GM23248 (cell line): ENCODE data around the gene ROM1. TPM values are rescaled to one million over a fixed set of nuclear protein-coding genes. Genes with fewer than 3 reads are reported as not detected.

Experiments used
- DNase-seq: peaks from one replicate; pipeline ENCODE4 v3.0.0-alpha.2; 2015
- H2AFZ ChIP-seq: fragments of 200-600 bp; sonication (generic); 2 replicates; pipeline ENCODE4 v1.6.1; 2016; ENCODE audit warnings: antibody characterized with exemption
- H3F3A ChIP-seq: fragments of 200-600 bp; sonication (generic); 2 replicates; pipeline ENCODE4 v1.6.1; 2016; ENCODE audit warnings: mild to moderate bottlenecking, antibody characterized with exemption, mixed run types; ENCODE audit not compliant: insufficient read depth
- H3K27ac ChIP-seq: fragments of 200-600 bp; sonication (generic); 2 replicates; pipeline ENCODE4 v1.5.1; 2016; ENCODE audit warnings: mild to moderate bottlenecking
- H3K27me3 ChIP-seq: fragments of 200-600 bp; sonication (generic); replicated peaks from 2 replicates; pipeline ENCODE4 v1.6.1; 2016; ENCODE audit warnings: mild to moderate bottlenecking; ENCODE audit not compliant: insufficient read depth
- H3K36me3 ChIP-seq: fragments of 200-600 bp; sonication (generic); 2 replicates; pipeline ENCODE4 v1.6.1; 2016; ENCODE audit warnings: low read depth, mild to moderate bottlenecking
- H3K4me1 ChIP-seq: fragments of 200-600 bp; sonication (generic); 2 replicates; pipeline ENCODE4 v1.6.1; 2016; ENCODE audit warnings: mild to moderate bottlenecking; ENCODE audit not compliant: insufficient read depth
- H3K4me2 ChIP-seq: fragments of 200-600 bp; sonication (generic); one replicate; pipeline ENCODE4 v1.6.1; 2016; ENCODE audit warnings: mild to moderate bottlenecking; ENCODE audit not compliant: unreplicated experiment
- H3K4me3 ChIP-seq: fragments of 200-600 bp; sonication (generic); 2 replicates; pipeline ENCODE4 v1.5.1; 2016; ENCODE audit warnings: mild to moderate bottlenecking
- H3K79me2 ChIP-seq: fragments of 200-600 bp; sonication (generic); 2 replicates; pipeline ENCODE4 v1.6.1; 2016; ENCODE audit warnings: mild to moderate bottlenecking; ENCODE audit not compliant: insufficient read depth
- H3K9ac ChIP-seq: fragments of 200-600 bp; sonication (generic); 2 replicates; pipeline ENCODE4 v1.6.1; 2016; ENCODE audit warnings: mild to moderate bottlenecking
- H3K9me2 ChIP-seq: fragments of 200-600 bp; sonication (generic); 2 replicates; pipeline ENCODE4 v1.6.1; 2016; ENCODE audit warnings: mixed run types, mild to moderate bottlenecking, moderate library complexity; ENCODE audit not compliant: insufficient read depth
- H3K9me3 ChIP-seq: fragments of 200-600 bp; sonication (generic); one replicate; pipeline ENCODE4 v1.6.1; 2017; ENCODE audit warnings: low read depth
- H4K20me1 ChIP-seq: fragments of 200-600 bp; sonication (generic); 2 replicates; pipeline ENCODE4 v1.6.0; 2016; ENCODE audit not compliant: insufficient read depth
- EZH2 ChIP-seq: fragments of 200-600 bp; sonication (generic); IDR thresholded peaks from 2 replicates; pipeline ENCODE4 v1.6.1; 2018; ENCODE audit warnings: antibody characterized with exemption, mild to moderate bottlenecking; ENCODE audit not compliant: insufficient read depth, poor library complexity, severe bottlenecking
- EZH2phosphoT487 ChIP-seq: fragments of 200-600 bp; sonication (generic); IDR thresholded peaks from 2 replicates; pipeline ENCODE4 v1.6.1; 2018; ENCODE audit warnings: antibody characterized with exemption, moderate library complexity, mild to moderate bottlenecking, low read depth; ENCODE audit not compliant: insufficient read depth
- WGBS, 2 experiments: methylation state at CpG; one replicate each; pipeline ENCODE4 v1.1.6; 2015 to 2017; ENCODE audit warnings: low lambda C conversion rate in 2 of 2, low coverage in 1 of 2; ENCODE audit errors: missing lambda C conversion rate in 2 of 2; 5-methylcytosine and 5-hydroxymethylcytosine counted together
- in situ Hi-C: fragments of 300-500 bp; cut with MboI; formaldehyde crosslinking; loops from 2 replicates; pipeline ENCODE4 v1.15.0; 2020
- polyA plus RNA-seq: library from polyadenylated mRNA; unstranded; fragments of >200 nt; fragmentation: Nextera tagmentation; extraction: Ambion mirVana; gene quantifications from 2 replicates; pipeline ENCODE4 v1.2.1, GENCODE V29; 2016
- total RNA-seq: library from RNA; depleted of rRNA; stranded (reverse); fragments of >200 nt; shearing (Covaris generic); gene quantifications from 2 replicates; pipeline ENCODE4 v1.2.3, GENCODE V29; 2014

The ROM1 gene
- total and polyA plus RNA-seq, 2 experiments from 2014 or later, result 5.4 to 6.5 TPM

- Histone ChIP-seq H3K9me3 (no peaks in the 10 kb centered on the region), H3K9me2 (no peaks in the 10 kb centered on the region), H3K27ac (peak within 1 kb of the TSS; percentile 99), H4K20me1 (no peaks in the 10 kb centered on the region), H2AFZ (peak within 1 kb of the TSS; percentile 86), H3K79me2 (peaks cover 81% of the 10 kb centered on the region), H3K9ac (peak within 1 kb of the TSS; percentile 99), H3K36me3 (peaks cover 34% of the 10 kb centered on the region), H3K4me1 (peaks cover 22% of the 10 kb centered on the region), H3F3A (peaks cover 22% of the 10 kb centered on the region), H3K27me3 (no peaks in the 10 kb centered on the region), H3K4me2 (peak within 1 kb of the TSS; percentile 95), H3K4me3 (peak within 1 kb of the TSS; percentile 94)
- DNase-seq, result peak; percentile 100
- 0 to 1% methylated on average over 44 to 46 of the region's 46 CpGs for WGBS, 2 experiments
- TF ChIP-seq EZH2phosphoT487 (no peak), EZH2 (no peak)
- in situ Hi-C loops, result no loop called here
These were observed 39.3 kb upstream of the ROM1 start, which contains the start of gene EEF1G for GRCh38 chr11:62573592-62574362. Gene EEF1G, minus strand, starts transcription at chr11:62573891. Its CDS starts 49 bp downstream, at chr11:62573842.

GRCh38 chr11:62574363-62575071 lies 38.5 kb upstream of the ROM1 start:
- peak overlapping the region; percentile 99 for H3K27ac ChIP-seq
- peak overlapping the region; percentile 95 for H3K4me2 ChIP-seq
- H2AFZ ChIP-seq, result peak overlapping the region; percentile 65
- H3K9me2 ChIP-seq, result no peaks in the 10 kb centered on the region
- no peaks in the 10 kb centered on the region for H3K27me3 ChIP-seq
- H4K20me1 ChIP-seq, result no peaks in the 10 kb centered on the region
- H3K36me3 ChIP-seq, result peaks cover 27% of the 10 kb centered on the region
- no peaks in the 10 kb centered on the region for H3K9me3 ChIP-seq
- WGBS, 2 experiments, result 1% methylated on average over 33 of the region's 33 CpGs
- peaks cover 74% of the 10 kb centered on the region for H3K79me2 ChIP-seq
- DNase-seq, result peak; percentile 72
- peak overlapping the region; percentile 99 for H3K9ac ChIP-seq
- in situ Hi-C loops, result no loop called here
- TF ChIP-seq EZH2 (no peak), EZH2phosphoT487 (no peak)
- H3F3A ChIP-seq, result peaks cover 26% of the 10 kb centered on the region
- H3K4me1 ChIP-seq, result peaks cover 22% of the 10 kb centered on the region
- H3K4me3 ChIP-seq, result peak overlapping the region; percentile 80

GRCh38 chr11:62575156-62575555 lies 37.9 kb upstream of the ROM1 start:
- Histone ChIP-seq H3K9me2 (no peaks in the 10 kb centered on the region), H3K9me3 (no peaks in the 10 kb centered on the region), H3K9ac (peak overlapping the region; percentile 99), H3F3A (peaks cover 21% of the 10 kb centered on the region), H3K36me3 (peaks cover 25% of the 10 kb centered on the region), H3K27ac (peak overlapping the region; percentile 99), H3K79me2 (peaks cover 67% of the 10 kb centered on the region), H3K27me3 (no peaks in the 10 kb centered on the region), H3K4me1 (peaks cover 22% of the 10 kb centered on the region), H3K4me3 (peak overlapping the region; percentile 80), H3K4me2 (peak overlapping the region; percentile 95), H4K20me1 (no peaks in the 10 kb centered on the region), H2AFZ (peak overlapping the region; percentile 65)
- in situ Hi-C loops, result no loop called here
- 6 to 12% methylated on average over 17 of the region's 17 CpGs for WGBS, 2 experiments
- TF ChIP-seq EZH2 (no peak), EZH2phosphoT487 (no peak)
- DNase-seq, result peak; percentile 52

- peak overlapping the region; percentile 99; the same call in 1 of the 2 replicates for H3K27ac ChIP-seq
- peaks cover 14% of the 10 kb centered on the region for H3F3A ChIP-seq
- peak overlapping the region; percentile 99 for H3K9ac ChIP-seq
- H3K79me2 ChIP-seq, result peaks cover 61% of the 10 kb centered on the region
- no peaks in the 10 kb centered on the region for H3K9me2 ChIP-seq
- 0 out of 2 replicates have a peak overlapping the region, but pooled peaks have one; percentile 65 for H2AFZ ChIP-seq
- in situ Hi-C loops, result no loop called here
- no peak for DNase-seq
- peaks cover 19% of the 10 kb centered on the region for H3K36me3 ChIP-seq
- TF ChIP-seq EZH2 (no peak), EZH2phosphoT487 (no peak)
- no peaks in the 10 kb centered on the region for H3K27me3 ChIP-seq
- no peaks in the 10 kb centered on the region for H3K9me3 ChIP-seq
- H3K4me1 ChIP-seq, result peaks cover 22% of the 10 kb centered on the region
- peak overlapping the region; percentile 80 for H3K4me3 ChIP-seq
- WGBS, 2 experiments, result 38 to 43% methylated on average over 13 to 14 of the region's 14 CpGs
- peak overlapping the region; percentile 95 for H3K4me2 ChIP-seq
- H4K20me1 ChIP-seq, result no peaks in the 10 kb centered on the region
These were observed 37.2 kb upstream of the ROM1 start for GRCh38 chr11:62575837-62576236.
